Neural cell (in vitro differentiated cells): ENCODE results near the gene ANKRD10. TPM values are rescaled to one million over a fixed set of nuclear protein-coding genes. Genes with fewer than 3 reads are reported as not detected.
"Not testable (repeated sequence)": the region's sequence is repeated elsewhere in the genome, so short reads cannot be mapped to it uniquely, and the experiment has no call there.

Experiments
- H2AFZ ChIP-seq: fragments of 200-600, 300-800 bp; sonication (generic), shearing (Covaris generic); 2 replicates; pipeline ENCODE4 v1.6.0; 2014; ENCODE audit warnings: low read depth, mild to moderate bottlenecking, antibody characterized with exemption, low read length, moderate library complexity
- H3F3A ChIP-seq: fragments of 200-600 bp; shearing (Covaris generic); 2 replicates; pipeline ENCODE4 v1.6.1; 2016; ENCODE audit warnings: mild to moderate bottlenecking, moderate library complexity, mixed read lengths, antibody characterized with exemption, low read length; ENCODE audit not compliant: insufficient read depth, poor library complexity, severe bottlenecking
- H3K27ac ChIP-seq: fragments of 200-600, 300-800 bp; sonication (generic), shearing (Covaris generic); 2 replicates; pipeline ENCODE4 v1.5.1; 2014; ENCODE audit warnings: mild to moderate bottlenecking, low read length, moderate library complexity
- H3K27me3 ChIP-seq: fragments of 300-800, 200-600 bp; sonication (generic), shearing (Covaris generic); 2 replicates; pipeline ENCODE4 v1.6.0; 2014; ENCODE audit warnings: mild to moderate bottlenecking, low read depth, low read length, moderate library complexity; ENCODE audit not compliant: insufficient read depth
- H3K36me3 ChIP-seq: fragments of 300-800, 200-600 bp; sonication (generic), shearing (Covaris generic); 2 replicates; pipeline ENCODE4 v1.5.1; 2014; ENCODE audit warnings: mild to moderate bottlenecking, antibody characterized with exemption, low read length, moderate library complexity; ENCODE audit not compliant: insufficient read depth
- H3K4me2 ChIP-seq: fragments of 300-800, 200-600 bp; sonication (generic), shearing (Covaris generic); 2 replicates; pipeline ENCODE4 v1.6.0; 2014; ENCODE audit warnings: mild to moderate bottlenecking, low read length
- H3K4me3 ChIP-seq: fragments of 300-800, 200-600 bp; sonication (generic), shearing (Covaris generic); 2 replicates; pipeline ENCODE4 v1.5.1; 2014; ENCODE audit warnings: mild to moderate bottlenecking, low read length, moderate library complexity
- H3K79me2 ChIP-seq: fragments of 200-600 bp; shearing (Covaris generic); replicated peaks from 2 replicates; pipeline ENCODE4 v1.6.0; 2014; ENCODE audit warnings: mild to moderate bottlenecking, low read length, moderate library complexity; ENCODE audit not compliant: insufficient read depth
- H3K9ac ChIP-seq: fragments of 300-800, 200-600 bp; sonication (generic), shearing (Covaris generic); 2 replicates; pipeline ENCODE4 v1.6.1; 2016; ENCODE audit warnings: mild to moderate bottlenecking, low read length, mixed read lengths
- H3K9me2 ChIP-seq: fragments of 200-600 bp; shearing (Covaris generic); 2 replicates; pipeline ENCODE4 v1.6.1; 2016; ENCODE audit warnings: mild to moderate bottlenecking, low read length, mixed read lengths; ENCODE audit not compliant: insufficient read depth
- H3K9me3 ChIP-seq: fragments of 200-600, 300-800 bp; sonication (generic), shearing (Covaris generic); 2 replicates; pipeline ENCODE4 v1.6.1; 2016; ENCODE audit warnings: mild to moderate bottlenecking, mixed run types, low read length, moderate library complexity, mixed read lengths
- H4K20me1 ChIP-seq: fragments of 200-600 bp; shearing (Covaris generic); 2 replicates; pipeline ENCODE4 v1.6.1; 2016; ENCODE audit warnings: mild to moderate bottlenecking, mixed run types; ENCODE audit not compliant: insufficient read depth
- EP300 ChIP-seq: fragments of 450-650 bp; conservative IDR thresholded peaks from 2 replicates; pipeline ENCODE4 v1.6.1; 2014; ENCODE audit warnings: antibody characterized with exemption, mild to moderate bottlenecking, moderate library complexity; ENCODE audit not compliant: poor library complexity, severe bottlenecking
- EZH2 ChIP-seq: fragments of 200-600, 300-800 bp; shearing (Covaris generic), sonication (generic); IDR thresholded peaks from 2 replicates; pipeline ENCODE4 v1.6.1; 2014; ENCODE audit warnings: antibody characterized with exemption, low read length, borderline replicate concordance, mild to moderate bottlenecking; ENCODE audit not compliant: insufficient read depth, poor library complexity, severe bottlenecking
- MXI1 ChIP-seq: fragments of 450-650 bp; conservative IDR thresholded peaks from 2 replicates; pipeline ENCODE4 v1.6.1; 2014; ENCODE audit warnings: antibody characterized with exemption, mild to moderate bottlenecking; ENCODE audit not compliant: poor library complexity, severe bottlenecking
- POLR2AphosphoS5 ChIP-seq: IDR thresholded peaks from 2 replicates; pipeline ENCODE4 v1.6.1; 2012
- SMC3 ChIP-seq: fragments of 450-650 bp; conservative IDR thresholded peaks from 2 replicates; pipeline ENCODE4 v1.6.1; 2014; ENCODE audit warnings: antibody characterized with exemption, mild to moderate bottlenecking, moderate library complexity; ENCODE audit not compliant: poor library complexity
- TAF1 ChIP-seq: IDR thresholded peaks from 2 replicates; pipeline ENCODE4 v1.6.1; 2012; ENCODE audit warnings: low read depth
- polyA plus RNA-seq: library from polyadenylated mRNA; depleted of rRNA; stranded (reverse); fragments of >200 nt; gene quantifications from 2 replicates; pipeline ENCODE4 v1.2.3, GENCODE V29; 2014
- TF ChIP-seq, protein P1 (sequence below): fragments of 450-650 bp; IDR thresholded peaks from 2 replicates; pipeline ENCODE4 v1.5.1; 2014; ENCODE audit warnings: antibody characterized with exemption, mild to moderate bottlenecking, moderate library complexity; ENCODE audit not compliant: poor library complexity, severe bottlenecking
- TF ChIP-seq, protein P2 (sequence below): IDR thresholded peaks from 2 replicates; pipeline ENCODE4 v1.6.1; 2012; ENCODE audit warnings: borderline replicate concordance

The ANKRD10 gene
- polyA plus RNA-seq, 1 donor from 2014 or later: 564 TPM

DNA sequence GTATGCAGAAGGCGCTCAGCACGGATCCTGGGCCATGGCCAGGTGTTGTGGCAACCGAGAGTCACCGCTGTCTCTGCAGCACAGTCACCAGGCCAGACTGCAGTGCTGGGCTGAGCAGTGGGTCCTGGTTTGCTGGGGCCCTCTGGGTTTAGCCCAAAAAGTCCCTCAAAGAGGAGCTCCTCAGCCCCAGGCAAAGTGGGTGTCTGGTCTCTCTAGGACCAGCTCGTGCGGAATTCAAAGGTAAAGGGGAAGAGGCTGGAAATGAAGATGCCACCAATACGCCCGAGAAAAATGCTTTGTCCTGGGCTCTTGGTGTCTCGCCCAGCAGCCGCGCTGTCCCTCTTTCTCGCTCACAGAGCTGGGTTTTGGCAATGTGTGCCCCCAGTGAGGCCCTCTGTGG lies 38.5 kb upstream of the ANKRD10 start:
- TF ChIP-seq POLR2AphosphoS5 (no peak), TAF1 (no peak)
- TF ChIP-seq, protein P1, sequence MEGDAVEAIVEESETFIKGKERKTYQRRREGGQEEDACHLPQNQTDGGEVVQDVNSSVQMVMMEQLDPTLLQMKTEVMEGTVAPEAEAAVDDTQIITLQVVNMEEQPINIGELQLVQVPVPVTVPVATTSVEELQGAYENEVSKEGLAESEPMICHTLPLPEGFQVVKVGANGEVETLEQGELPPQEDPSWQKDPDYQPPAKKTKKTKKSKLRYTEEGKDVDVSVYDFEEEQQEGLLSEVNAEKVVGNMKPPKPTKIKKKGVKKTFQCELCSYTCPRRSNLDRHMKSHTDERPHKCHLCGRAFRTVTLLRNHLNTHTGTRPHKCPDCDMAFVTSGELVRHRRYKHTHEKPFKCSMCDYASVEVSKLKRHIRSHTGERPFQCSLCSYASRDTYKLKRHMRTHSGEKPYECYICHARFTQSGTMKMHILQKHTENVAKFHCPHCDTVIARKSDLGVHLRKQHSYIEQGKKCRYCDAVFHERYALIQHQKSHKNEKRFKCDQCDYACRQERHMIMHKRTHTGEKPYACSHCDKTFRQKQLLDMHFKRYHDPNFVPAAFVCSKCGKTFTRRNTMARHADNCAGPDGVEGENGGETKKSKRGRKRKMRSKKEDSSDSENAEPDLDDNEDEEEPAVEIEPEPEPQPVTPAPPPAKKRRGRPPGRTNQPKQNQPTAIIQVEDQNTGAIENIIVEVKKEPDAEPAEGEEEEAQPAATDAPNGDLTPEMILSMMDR: no peak
- Histone ChIP-seq H3K27ac (no peak overlapping the region), H3K4me2 (no peak overlapping the region)

DNA sequence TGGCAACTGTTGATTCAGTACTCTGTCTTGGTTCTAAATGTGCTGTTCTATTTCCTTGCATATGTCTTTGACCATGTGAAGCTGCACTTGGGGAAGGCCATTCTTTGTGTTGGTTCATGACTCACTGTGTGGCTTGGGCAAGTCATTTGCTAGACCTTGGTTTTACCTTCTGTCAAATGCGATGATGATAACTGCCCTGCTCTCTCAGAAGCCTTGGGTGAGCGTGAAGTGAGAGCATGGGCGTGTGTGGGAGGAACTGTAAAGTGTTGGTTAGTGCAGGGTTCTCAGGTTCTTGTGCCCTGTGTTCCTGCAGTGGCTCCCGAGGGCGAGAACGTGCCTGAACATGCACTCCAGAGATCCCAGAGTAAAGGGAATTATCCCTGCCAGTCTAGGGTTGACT lies 37.3 kb upstream of the ANKRD10 start:
- not testable (repeated sequence) for H3K9ac ChIP-seq, H3K79me2 ChIP-seq, H3K4me2 ChIP-seq, H2AFZ ChIP-seq, H3K36me3 ChIP-seq, H3K9me2 ChIP-seq, H3K9me3 ChIP-seq, H3F3A ChIP-seq, H3K27ac ChIP-seq, H4K20me1 ChIP-seq, H3K4me3 ChIP-seq, H3K27me3 ChIP-seq

More for the DNA sequence above, 38.5 kb upstream of the ANKRD10 start:
- Histone ChIP-seq H3K36me3 (no peaks in the 10 kb centered on the region), H3K27me3 (no peaks in the 10 kb centered on the region), H2AFZ (no peak overlapping the region), H3K9ac (no peak overlapping the region), H3K9me2 (no peaks in the 10 kb centered on the region), H4K20me1 (no peaks in the 10 kb centered on the region), H3F3A (no peaks in the 10 kb centered on the region), H3K4me3 (no peak overlapping the region), H3K79me2 (no peaks in the 10 kb centered on the region), H3K9me3 (no peaks in the 10 kb centered on the region)

GRCh38 chr13:110950819-110951570 lies 36.1 kb upstream of the ANKRD10 start:
- Histone ChIP-seq H3K36me3 (no peaks in the 10 kb centered on the region), H3K9me3 (no peaks in the 10 kb centered on the region), H3K27ac (no peak overlapping the region), H4K20me1 (no peaks in the 10 kb centered on the region), H3K9me2 (no peaks in the 10 kb centered on the region), H2AFZ (no peak overlapping the region), H3K9ac (no peak overlapping the region), H3K27me3 (no peaks in the 10 kb centered on the region), H3F3A (no peaks in the 10 kb centered on the region), H3K4me2 (no peak overlapping the region), H3K79me2 (no peaks in the 10 kb centered on the region), H3K4me3 (no peak overlapping the region)
- TF ChIP-seq, protein P2, sequence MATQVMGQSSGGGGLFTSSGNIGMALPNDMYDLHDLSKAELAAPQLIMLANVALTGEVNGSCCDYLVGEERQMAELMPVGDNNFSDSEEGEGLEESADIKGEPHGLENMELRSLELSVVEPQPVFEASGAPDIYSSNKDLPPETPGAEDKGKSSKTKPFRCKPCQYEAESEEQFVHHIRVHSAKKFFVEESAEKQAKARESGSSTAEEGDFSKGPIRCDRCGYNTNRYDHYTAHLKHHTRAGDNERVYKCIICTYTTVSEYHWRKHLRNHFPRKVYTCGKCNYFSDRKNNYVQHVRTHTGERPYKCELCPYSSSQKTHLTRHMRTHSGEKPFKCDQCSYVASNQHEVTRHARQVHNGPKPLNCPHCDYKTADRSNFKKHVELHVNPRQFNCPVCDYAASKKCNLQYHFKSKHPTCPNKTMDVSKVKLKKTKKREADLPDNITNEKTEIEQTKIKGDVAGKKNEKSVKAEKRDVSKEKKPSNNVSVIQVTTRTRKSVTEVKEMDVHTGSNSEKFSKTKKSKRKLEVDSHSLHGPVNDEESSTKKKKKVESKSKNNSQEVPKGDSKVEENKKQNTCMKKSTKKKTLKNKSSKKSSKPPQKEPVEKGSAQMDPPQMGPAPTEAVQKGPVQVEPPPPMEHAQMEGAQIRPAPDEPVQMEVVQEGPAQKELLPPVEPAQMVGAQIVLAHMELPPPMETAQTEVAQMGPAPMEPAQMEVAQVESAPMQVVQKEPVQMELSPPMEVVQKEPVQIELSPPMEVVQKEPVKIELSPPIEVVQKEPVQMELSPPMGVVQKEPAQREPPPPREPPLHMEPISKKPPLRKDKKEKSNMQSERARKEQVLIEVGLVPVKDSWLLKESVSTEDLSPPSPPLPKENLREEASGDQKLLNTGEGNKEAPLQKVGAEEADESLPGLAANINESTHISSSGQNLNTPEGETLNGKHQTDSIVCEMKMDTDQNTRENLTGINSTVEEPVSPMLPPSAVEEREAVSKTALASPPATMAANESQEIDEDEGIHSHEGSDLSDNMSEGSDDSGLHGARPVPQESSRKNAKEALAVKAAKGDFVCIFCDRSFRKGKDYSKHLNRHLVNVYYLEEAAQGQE: no peak
- TF ChIP-seq EZH2: no peak
- TF ChIP-seq POLR2AphosphoS5: no peak
- TF ChIP-seq SMC3: no peak
- TF ChIP-seq MXI1: no peak
- TF ChIP-seq EP300: no peak
